Dendritic cell treated with granulocyte-macrophage colony-stimulating factor and Interleukin-4, amounts not matched to agents 40 ng/mL and 50 ng/mL, for 4 days (primary cell): ENCODE measurements around the gene CLP1.
"Not testable (repeated sequence)": the region's sequence is repeated elsewhere in the genome, so short reads cannot be mapped to it uniquely, and the experiment has no call there.

Experiments used
- H3K27ac Mint-ChIP-seq: one replicate; pipeline ENCODE4 v1.8.0; 2022; ENCODE audit warnings: mild to moderate bottlenecking, mixed read lengths
- H3K27me3 Mint-ChIP-seq: one replicate; pipeline ENCODE4 v1.8.0; 2022; ENCODE audit warnings: mild to moderate bottlenecking, mixed read lengths
- H3K36me3 Mint-ChIP-seq: one replicate; pipeline ENCODE4 v1.8.0; 2022; ENCODE audit warnings: low read depth, mixed read lengths
- H3K4me1 Mint-ChIP-seq: one replicate; pipeline ENCODE4 v1.8.0; 2022; ENCODE audit warnings: low read depth, mixed read lengths
- H3K4me3 Mint-ChIP-seq: one replicate; pipeline ENCODE4 v1.8.0; 2022; ENCODE audit warnings: mild to moderate bottlenecking, moderate library complexity, mixed read lengths
- H3K9me3 Mint-ChIP-seq: one replicate; pipeline ENCODE4 v1.8.0; 2022; ENCODE audit warnings: mixed read lengths
- intact Hi-C: fragments of 100-400 bp; cut with micrococcal nuclease; formaldehyde crosslinking; loops from one replicate; pipeline ENCODE4 v1.15.0; 2022

CLP1 gene

DNA sequence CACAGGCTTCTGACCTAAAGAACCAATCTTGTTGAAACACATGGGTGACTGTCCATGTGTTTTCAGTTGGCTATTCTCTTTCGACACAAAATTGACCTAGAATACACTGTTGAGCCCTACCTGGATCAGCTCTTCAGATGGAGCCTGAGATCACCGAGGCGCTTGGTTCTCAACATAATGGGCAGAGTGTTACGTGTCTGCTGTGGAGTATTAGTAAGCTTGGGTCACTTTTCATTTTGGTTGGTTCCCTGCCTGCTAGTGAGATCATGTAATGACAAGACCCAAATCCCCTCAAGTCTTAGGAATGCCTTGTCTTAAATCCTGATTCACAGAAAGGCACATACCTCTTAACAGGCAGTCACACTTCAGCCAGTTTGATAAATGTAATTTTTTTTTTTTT, 45.8 kb downstream of the CLP1 start:
- Mint-ChIP-seq H3K27me3 (no peaks in the 10 kb centered on the region), H3K9me3 (no peaks in the 10 kb centered on the region), H3K36me3 (peaks cover 84% of the 10 kb centered on the region), H3K27ac (no peak overlapping the region), H3K4me1 (peaks cover 8% of the 10 kb centered on the region), H3K4me3 (no peak overlapping the region)
- intact Hi-C loops = no loop called here

DNA sequence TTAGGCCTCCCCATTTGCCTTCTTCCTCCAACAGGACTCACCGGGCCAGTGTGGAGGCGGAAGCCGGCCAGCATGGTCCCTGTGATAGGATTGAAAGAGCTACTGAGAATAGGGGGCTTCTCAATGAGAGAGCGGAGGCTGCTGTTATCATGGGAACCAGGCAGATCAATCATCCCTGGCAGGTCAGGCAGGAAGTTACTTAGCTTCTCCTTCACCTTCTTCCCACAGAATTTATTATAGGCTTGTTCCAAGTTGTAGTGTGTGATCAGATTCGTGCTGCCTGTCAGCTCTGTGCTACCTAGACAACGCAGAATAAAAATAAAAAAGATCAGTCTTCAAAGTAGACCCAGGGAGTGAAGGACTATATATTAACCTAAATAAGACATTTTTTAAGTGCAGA, 47.4 kb downstream of the CLP1 start:
- Mint-ChIP-seq H3K4me1 (peaks cover 17% of the 10 kb centered on the region), H3K27me3 (no peaks in the 10 kb centered on the region), H3K9me3 (no peaks in the 10 kb centered on the region), H3K36me3 (peaks cover 84% of the 10 kb centered on the region), H3K4me3 (no peak overlapping the region), H3K27ac (no peak overlapping the region)
- intact Hi-C loops = no loop called here

DNA sequence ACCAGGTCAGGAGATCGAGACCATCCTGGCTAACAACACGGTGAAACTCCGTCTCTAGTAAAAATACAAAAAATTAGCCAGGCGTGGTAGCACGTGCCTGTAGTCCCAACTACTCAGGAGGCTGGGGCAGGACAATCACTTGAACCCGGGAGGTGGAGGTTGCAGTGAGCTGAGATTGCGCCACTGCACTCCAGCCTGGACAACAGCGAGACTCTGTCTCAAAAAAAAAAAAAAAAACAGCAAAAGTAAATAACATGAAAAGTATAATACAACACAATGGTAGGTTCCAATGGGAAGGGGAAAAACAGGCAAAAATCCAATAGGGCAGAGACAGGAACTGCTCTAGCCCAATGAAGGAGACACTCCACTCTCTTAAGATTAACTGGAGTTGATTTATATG, 47.9 kb downstream of the CLP1 start:
- intact Hi-C loops, H3K9me3 Mint-ChIP-seq: not testable (repeated sequence)
- H3K36me3 Mint-ChIP-seq = peaks cover 83% of the 10 kb centered on the region

DNA sequence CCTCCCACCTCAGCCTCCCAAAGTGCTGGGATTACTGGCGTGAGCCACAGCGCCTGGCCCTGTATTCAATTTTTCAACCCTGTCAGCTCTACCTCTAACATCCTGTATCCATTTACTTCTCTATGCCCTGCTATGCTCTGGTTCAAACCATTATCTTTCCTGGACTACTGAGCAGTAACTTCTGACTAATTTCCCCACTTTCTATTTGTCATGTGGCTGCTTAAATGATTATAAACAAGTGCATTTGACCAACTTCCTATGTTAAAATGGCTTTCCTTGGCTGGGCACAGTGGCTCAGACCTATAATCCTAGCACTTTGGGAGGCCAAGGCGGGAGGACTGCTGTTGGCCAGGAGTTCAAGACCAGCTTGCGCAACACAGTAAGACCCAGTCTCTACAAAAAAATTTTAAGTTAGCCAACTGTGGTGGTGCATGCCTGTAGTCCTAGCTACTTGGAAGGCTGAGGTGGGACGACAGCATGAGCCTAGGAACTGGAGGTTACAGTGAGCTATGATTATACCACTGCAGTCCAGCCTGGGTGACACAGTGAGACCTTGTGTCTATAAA, 52.3 kb downstream of the CLP1 start:
- no peaks in the 10 kb centered on the region for H3K27me3 Mint-ChIP-seq
- H3K27ac Mint-ChIP-seq = peak overlapping the region; percentile 13
- intact Hi-C loops = no loop called here
- H3K9me3 Mint-ChIP-seq = no peaks in the 10 kb centered on the region
- peaks cover 50% of the 10 kb centered on the region for H3K4me1 Mint-ChIP-seq
- H3K4me3 Mint-ChIP-seq = no peak overlapping the region
- H3K36me3 Mint-ChIP-seq = peaks cover 54% of the 10 kb centered on the region

More for the DNA sequence above, 47.9 kb downstream of the CLP1 start:
- H3K27me3 Mint-ChIP-seq, H3K27ac Mint-ChIP-seq, H3K4me3 Mint-ChIP-seq: not testable (repeated sequence)
- peaks cover 22% of the 10 kb centered on the region for H3K4me1 Mint-ChIP-seq
